ENCODE measurements around the gene FCHSD1. TPM values are rescaled to one million over a fixed set of nuclear protein-coding genes. Genes with fewer than 3 reads are reported as not detected.
A peak's percentile ranks its signal among the peaks of the same experiment; 100 is the strongest.

The FCHSD1 gene
- polyA plus RNA-seq, 1 of the 3 experiments (the other 2 are of a cell fraction), result 49.2 TPM

DNA sequence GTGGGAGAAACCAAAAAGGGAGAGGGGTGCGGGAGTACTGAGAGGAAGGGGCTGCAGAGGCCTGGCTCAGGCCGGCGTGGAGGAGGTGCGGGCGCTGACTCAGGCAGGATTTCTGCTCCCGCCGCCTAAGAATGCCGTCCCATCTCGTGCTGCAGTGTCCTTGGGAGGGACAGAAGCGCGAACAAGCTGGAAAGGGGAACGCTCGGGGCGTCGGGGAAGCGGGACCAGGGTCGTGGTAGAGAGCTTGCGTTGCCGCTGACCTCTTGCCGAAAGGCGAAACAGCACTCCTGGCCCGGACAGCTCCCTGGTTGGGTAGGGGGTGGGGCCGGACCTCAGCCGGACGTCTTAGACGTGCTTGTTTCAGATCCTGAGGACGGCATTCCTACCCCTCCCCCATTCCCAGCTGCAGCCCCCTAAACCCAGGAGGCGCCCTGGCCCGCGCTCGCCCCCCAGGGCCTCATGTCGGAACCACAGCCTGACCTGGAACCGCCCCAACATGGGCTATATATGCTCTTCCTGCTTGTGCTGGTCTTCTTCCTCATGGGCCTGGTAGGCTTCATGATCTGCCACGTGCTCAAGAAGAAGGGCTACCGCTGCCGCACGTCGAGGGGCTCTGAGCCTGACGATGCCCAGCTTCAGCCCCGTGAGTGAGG is 13.3 kb downstream of the FCHSD1 start:
- Histone ChIP-seq H3K9ac (peak overlapping the region; percentile 83; the same call in 1 of the 2 replicates), H2AFZ (ENCODE audit: low read depth) (peak overlapping the region; percentile 92), H3K79me2 (ENCODE audit: insufficient read depth) (peaks cover 37% of the 10 kb centered on the region), H3K4me3 (ENCODE audit: low read depth in 2 of 2, low read length in 1 of 2) (peak overlapping the region; percentile 93 to 99), H4K20me1 (ENCODE audit: insufficient read depth) (peaks cover 15% of the 10 kb centered on the region), H3K36me3 (replicated peaks in 1 of 2; ENCODE audit: control insufficient read depth in 1 of 2, insufficient read depth in 2 of 2, low read length in 1 of 2) (peaks cover 15 to 26% of the 10 kb centered on the region in 2 experiments), H3K4me2 (peak overlapping the region; percentile 99), H3K9me3 (no peaks in the 10 kb centered on the region), H3F3A (replicated peaks; ENCODE audit: insufficient read depth) (peaks cover 12% of the 10 kb centered on the region), H3K9me2 (no peaks in the 10 kb centered on the region), H3K27ac (ENCODE audit: low read depth in 2 of 2, low read length in 1 of 2) (peak overlapping the region; percentile 66 to 77; a peak in 2 of 4 replicates), H3K4me1 (ENCODE audit: control insufficient read depth in 1 of 2, insufficient read depth in 2 of 2, low read depth in 1 of 2, low read length in 1 of 2) (peaks cover 5 to 28% of the 10 kb centered on the region in 2 experiments; a peak in 3 of 4 replicates), H3K27me3 (ENCODE audit: insufficient read depth) (no peaks in the 10 kb centered on the region)
- WGBS (ENCODE audit: low lambda C conversion rate), result 23% methylated on average over 24 of the region's 40 CpGs
- TF ChIP-seq NFIC (IDR thresholded peaks at IDR 0.05; ENCODE audit: borderline replicate concordance) (no peak), NRF1 (IDR thresholded peaks at IDR 0.05; ENCODE audit: low read depth, low read length) (no peak), FOSL2 (IDR thresholded peaks at IDR 0.05; ENCODE audit: borderline replicate concordance, low read depth) (no peak), MXI1 (IDR thresholded peaks at IDR 0.05; ENCODE audit: low read depth, low read length) (no peak)
- TF ChIP-seq, protein P1, sequence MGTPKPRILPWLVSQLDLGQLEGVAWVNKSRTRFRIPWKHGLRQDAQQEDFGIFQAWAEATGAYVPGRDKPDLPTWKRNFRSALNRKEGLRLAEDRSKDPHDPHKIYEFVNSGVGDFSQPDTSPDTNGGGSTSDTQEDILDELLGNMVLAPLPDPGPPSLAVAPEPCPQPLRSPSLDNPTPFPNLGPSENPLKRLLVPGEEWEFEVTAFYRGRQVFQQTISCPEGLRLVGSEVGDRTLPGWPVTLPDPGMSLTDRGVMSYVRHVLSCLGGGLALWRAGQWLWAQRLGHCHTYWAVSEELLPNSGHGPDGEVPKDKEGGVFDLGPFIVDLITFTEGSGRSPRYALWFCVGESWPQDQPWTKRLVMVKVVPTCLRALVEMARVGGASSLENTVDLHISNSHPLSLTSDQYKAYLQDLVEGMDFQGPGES (IDR thresholded peaks at IDR 0.05; ENCODE audit: low read depth, low read length), result no peak
- TF ChIP-seq, protein P2, sequence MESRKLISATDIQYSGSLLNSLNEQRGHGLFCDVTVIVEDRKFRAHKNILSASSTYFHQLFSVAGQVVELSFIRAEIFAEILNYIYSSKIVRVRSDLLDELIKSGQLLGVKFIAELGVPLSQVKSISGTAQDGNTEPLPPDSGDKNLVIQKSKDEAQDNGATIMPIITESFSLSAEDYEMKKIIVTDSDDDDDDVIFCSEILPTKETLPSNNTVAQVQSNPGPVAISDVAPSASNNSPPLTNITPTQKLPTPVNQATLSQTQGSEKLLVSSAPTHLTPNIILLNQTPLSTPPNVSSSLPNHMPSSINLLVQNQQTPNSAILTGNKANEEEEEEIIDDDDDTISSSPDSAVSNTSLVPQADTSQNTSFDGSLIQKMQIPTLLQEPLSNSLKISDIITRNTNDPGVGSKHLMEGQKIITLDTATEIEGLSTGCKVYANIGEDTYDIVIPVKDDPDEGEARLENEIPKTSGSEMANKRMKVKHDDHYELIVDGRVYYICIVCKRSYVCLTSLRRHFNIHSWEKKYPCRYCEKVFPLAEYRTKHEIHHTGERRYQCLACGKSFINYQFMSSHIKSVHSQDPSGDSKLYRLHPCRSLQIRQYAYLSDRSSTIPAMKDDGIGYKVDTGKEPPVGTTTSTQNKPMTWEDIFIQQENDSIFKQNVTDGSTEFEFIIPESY (IDR thresholded peaks at IDR 0.05; ENCODE audit: borderline replicate concordance, low read depth), result no peak
- TF ChIP-seq, protein P3, sequence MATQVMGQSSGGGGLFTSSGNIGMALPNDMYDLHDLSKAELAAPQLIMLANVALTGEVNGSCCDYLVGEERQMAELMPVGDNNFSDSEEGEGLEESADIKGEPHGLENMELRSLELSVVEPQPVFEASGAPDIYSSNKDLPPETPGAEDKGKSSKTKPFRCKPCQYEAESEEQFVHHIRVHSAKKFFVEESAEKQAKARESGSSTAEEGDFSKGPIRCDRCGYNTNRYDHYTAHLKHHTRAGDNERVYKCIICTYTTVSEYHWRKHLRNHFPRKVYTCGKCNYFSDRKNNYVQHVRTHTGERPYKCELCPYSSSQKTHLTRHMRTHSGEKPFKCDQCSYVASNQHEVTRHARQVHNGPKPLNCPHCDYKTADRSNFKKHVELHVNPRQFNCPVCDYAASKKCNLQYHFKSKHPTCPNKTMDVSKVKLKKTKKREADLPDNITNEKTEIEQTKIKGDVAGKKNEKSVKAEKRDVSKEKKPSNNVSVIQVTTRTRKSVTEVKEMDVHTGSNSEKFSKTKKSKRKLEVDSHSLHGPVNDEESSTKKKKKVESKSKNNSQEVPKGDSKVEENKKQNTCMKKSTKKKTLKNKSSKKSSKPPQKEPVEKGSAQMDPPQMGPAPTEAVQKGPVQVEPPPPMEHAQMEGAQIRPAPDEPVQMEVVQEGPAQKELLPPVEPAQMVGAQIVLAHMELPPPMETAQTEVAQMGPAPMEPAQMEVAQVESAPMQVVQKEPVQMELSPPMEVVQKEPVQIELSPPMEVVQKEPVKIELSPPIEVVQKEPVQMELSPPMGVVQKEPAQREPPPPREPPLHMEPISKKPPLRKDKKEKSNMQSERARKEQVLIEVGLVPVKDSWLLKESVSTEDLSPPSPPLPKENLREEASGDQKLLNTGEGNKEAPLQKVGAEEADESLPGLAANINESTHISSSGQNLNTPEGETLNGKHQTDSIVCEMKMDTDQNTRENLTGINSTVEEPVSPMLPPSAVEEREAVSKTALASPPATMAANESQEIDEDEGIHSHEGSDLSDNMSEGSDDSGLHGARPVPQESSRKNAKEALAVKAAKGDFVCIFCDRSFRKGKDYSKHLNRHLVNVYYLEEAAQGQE (IDR thresholded peaks at IDR 0.05; ENCODE audit: low read depth, low read length), result peak; percentile 94
- CTCF ChIA-PET, result interaction anchor here (0.6 to 19.7 kb wide), 15 partner anchors 9 to 331 kb away, joined by 3 to 207 read pairs (median 4); partner anchors contain the start of genes DIAPH1, FCHSD1 and RNF14
- peak; percentile 81 for DNase-seq
- POLR2A ChIA-PET, result interaction anchor here (1.0 to 2.9 kb wide), 5 partner anchors 10 to 339 kb away, joined by 3 to 18 read pairs (median 10); partner anchors contain the start of genes DIAPH1 and FCHSD1
